ENCODE measurements around the gene PDLIM3.

Gene PDLIM3

DNA sequence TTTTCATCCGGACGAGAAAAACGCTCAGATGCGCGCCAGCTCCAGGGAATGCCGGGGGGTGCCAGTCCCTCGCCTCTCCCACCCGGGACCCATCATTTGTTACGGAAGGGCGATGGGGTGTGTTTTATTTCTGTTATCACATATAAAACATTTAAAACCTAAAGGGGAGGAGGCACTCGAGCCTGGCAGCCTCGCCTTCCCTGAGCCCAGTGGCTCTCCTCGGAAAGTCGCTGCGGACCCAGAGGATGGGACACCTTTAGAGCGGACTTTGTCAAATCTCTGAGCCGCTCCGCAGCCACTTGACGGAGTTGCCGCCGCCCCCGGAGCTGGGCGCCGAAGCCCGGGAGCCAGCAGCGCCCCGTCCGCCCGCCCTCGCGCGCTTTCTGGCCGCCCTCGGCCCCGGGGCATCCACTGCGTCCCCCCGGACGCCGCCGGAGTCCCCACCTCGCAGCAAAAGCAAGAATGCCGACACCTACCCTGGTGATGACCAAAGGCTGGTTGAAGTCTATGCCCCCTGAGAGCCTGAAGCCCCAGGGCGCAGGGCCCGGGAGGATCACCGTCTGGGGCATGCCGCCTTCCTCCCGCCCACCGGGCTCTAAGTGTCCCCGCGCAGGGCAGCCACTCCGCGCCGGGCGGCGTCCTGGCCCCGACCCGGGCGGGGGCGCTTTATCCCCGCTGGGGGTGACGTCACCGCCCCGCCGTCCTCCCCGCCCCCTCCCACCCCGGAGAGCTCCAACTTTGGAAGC is at the start of gene PDLIM3:
Gene PDLIM3 (minus strand): TSS at position 642 of the 746 bp plus-strand sequence. CDS start 73 bp downstream, at position 569.
- H3K27ac ChIP-seq (ENCODE audit: low read depth, low read length), result peak within 1 kb of the TSS; percentile 54

GRCh38 chr4:185583813-185584212 is 48.5 kb upstream of the PDLIM3 start:
- Histone ChIP-seq H3K27me3 (ENCODE audit: control insufficient read depth in 1 of 2, insufficient read depth in 2 of 2, low read length in 2 of 2) (no peaks in the 10 kb centered on the region), H3K27ac (ENCODE audit: low read depth, low read length) (no peak overlapping the region), H3K9me3 (ENCODE audit: control insufficient read depth in 1 of 2, low read length in 2 of 2) (no peaks in the 10 kb centered on the region), H3K4me1 (ENCODE audit: control insufficient read depth in 1 of 2, insufficient read depth in 2 of 2, low read length in 2 of 2) (no peaks in the 10 kb centered on the region), H3K4me3 (ENCODE audit: low read depth in 1 of 2, low read length in 2 of 2) (no peak overlapping the region), H3K36me3 (ENCODE audit: control insufficient read depth in 1 of 2, insufficient read depth in 2 of 2, low read length in 2 of 2) (no peaks in the 10 kb centered on the region), H3K9ac (ENCODE audit: low read depth in 1 of 2, low read length in 2 of 2) (no peak overlapping the region)

More for the DNA sequence above, at the start of gene PDLIM3:
- H3K9me3 ChIP-seq (ENCODE audit: control insufficient read depth in 1 of 2, low read length in 2 of 2), result no peaks in the 10 kb centered on the region
- peaks cover 0 to 5% of the 10 kb centered on the region in 2 donors for H3K4me1 ChIP-seq (ENCODE audit: control insufficient read depth in 1 of 2, insufficient read depth in 2 of 2, low read length in 2 of 2)
- H3K36me3 ChIP-seq (ENCODE audit: control insufficient read depth in 1 of 2, insufficient read depth in 2 of 2, low read length in 2 of 2), result no peaks in the 10 kb centered on the region
- peak within 1 kb of the TSS; percentile 60 to 68 for H3K4me3 ChIP-seq (ENCODE audit: low read depth in 1 of 2, low read length in 2 of 2)
- peak within 1 kb of the TSS in 1 of 2 donors; percentile 61 for H3K9ac ChIP-seq (ENCODE audit: low read depth in 1 of 2, low read length in 2 of 2)
- peaks cover 40 to 42% of the 10 kb centered on the region in 2 donors for H3K27me3 ChIP-seq (ENCODE audit: control insufficient read depth in 1 of 2, insufficient read depth in 2 of 2, low read length in 2 of 2)

GRCh38 chr4:185582651-185583400 is 47.5 kb upstream of the PDLIM3 start:
- Histone ChIP-seq H3K27me3 (ENCODE audit: control insufficient read depth in 1 of 2, insufficient read depth in 2 of 2, low read length in 2 of 2) (no peaks in the 10 kb centered on the region), H3K9me3 (ENCODE audit: control insufficient read depth in 1 of 2, low read length in 2 of 2) (no peaks in the 10 kb centered on the region), H3K4me3 (ENCODE audit: low read depth in 1 of 2, low read length in 2 of 2) (no peak overlapping the region), H3K36me3 (ENCODE audit: control insufficient read depth in 1 of 2, insufficient read depth in 2 of 2, low read length in 2 of 2) (no peaks in the 10 kb centered on the region), H3K27ac (ENCODE audit: low read depth, low read length) (no peak overlapping the region), H3K9ac (ENCODE audit: low read depth in 1 of 2, low read length in 2 of 2) (no peak overlapping the region), H3K4me1 (ENCODE audit: control insufficient read depth in 1 of 2, insufficient read depth in 2 of 2, low read length in 2 of 2) (no peaks in the 10 kb centered on the region)

- Histone ChIP-seq H3K27ac (ENCODE audit: low read depth, low read length) (no peak overlapping the region), H3K27me3 (ENCODE audit: control insufficient read depth in 1 of 2, insufficient read depth in 2 of 2, low read length in 2 of 2) (no peaks in the 10 kb centered on the region), H3K4me1 (ENCODE audit: control insufficient read depth in 1 of 2, insufficient read depth in 2 of 2, low read length in 2 of 2) (no peaks in the 10 kb centered on the region), H3K4me3 (ENCODE audit: low read depth in 1 of 2, low read length in 2 of 2) (no peak overlapping the region), H3K9ac (ENCODE audit: low read depth in 1 of 2, low read length in 2 of 2) (no peak overlapping the region), H3K36me3 (ENCODE audit: control insufficient read depth in 1 of 2, insufficient read depth in 2 of 2, low read length in 2 of 2) (no peaks in the 10 kb centered on the region), H3K9me3 (ENCODE audit: control insufficient read depth in 1 of 2, low read length in 2 of 2) (no peaks in the 10 kb centered on the region)
Observed at GRCh38 chr4:185580699-185581098, 45.4 kb upstream of the PDLIM3 start.

- Histone ChIP-seq H3K36me3 (ENCODE audit: control insufficient read depth in 1 of 2, insufficient read depth in 2 of 2, low read length in 2 of 2) (no peaks in the 10 kb centered on the region), H3K4me3 (ENCODE audit: low read depth in 1 of 2, low read length in 2 of 2) (no peak overlapping the region), H3K9me3 (ENCODE audit: control insufficient read depth in 1 of 2, low read length in 2 of 2) (no peaks in the 10 kb centered on the region), H3K27ac (ENCODE audit: low read depth, low read length) (no peak overlapping the region), H3K27me3 (ENCODE audit: control insufficient read depth in 1 of 2, insufficient read depth in 2 of 2, low read length in 2 of 2) (no peaks in the 10 kb centered on the region), H3K9ac (ENCODE audit: low read depth in 1 of 2, low read length in 2 of 2) (no peak overlapping the region), H3K4me1 (ENCODE audit: control insufficient read depth in 1 of 2, insufficient read depth in 2 of 2, low read length in 2 of 2) (peaks cover 0 to 3% of the 10 kb centered on the region in 2 donors)
Observed at GRCh38 chr4:185578284-185578683, 43.0 kb upstream of the PDLIM3 start.

GRCh38 chr4:185576962-185577950 is 41.9 kb upstream of the PDLIM3 start:
- no peaks in the 10 kb centered on the region for H3K27me3 ChIP-seq (ENCODE audit: control insufficient read depth in 1 of 2, insufficient read depth in 2 of 2, low read length in 2 of 2)
- no peak overlapping the region for H3K4me3 ChIP-seq (ENCODE audit: low read depth in 1 of 2, low read length in 2 of 2)
- H3K27ac ChIP-seq (ENCODE audit: low read depth, low read length), result no peak overlapping the region
- peaks cover 0 to 3% of the 10 kb centered on the region in 2 donors for H3K4me1 ChIP-seq (ENCODE audit: control insufficient read depth in 1 of 2, insufficient read depth in 2 of 2, low read length in 2 of 2)
- no peaks in the 10 kb centered on the region for H3K36me3 ChIP-seq (ENCODE audit: control insufficient read depth in 1 of 2, insufficient read depth in 2 of 2, low read length in 2 of 2)
- H3K9me3 ChIP-seq (ENCODE audit: control insufficient read depth in 1 of 2, low read length in 2 of 2), result no peaks in the 10 kb centered on the region
- H3K9ac ChIP-seq (ENCODE audit: low read depth in 1 of 2, low read length in 2 of 2), result no peak overlapping the region

DNA sequence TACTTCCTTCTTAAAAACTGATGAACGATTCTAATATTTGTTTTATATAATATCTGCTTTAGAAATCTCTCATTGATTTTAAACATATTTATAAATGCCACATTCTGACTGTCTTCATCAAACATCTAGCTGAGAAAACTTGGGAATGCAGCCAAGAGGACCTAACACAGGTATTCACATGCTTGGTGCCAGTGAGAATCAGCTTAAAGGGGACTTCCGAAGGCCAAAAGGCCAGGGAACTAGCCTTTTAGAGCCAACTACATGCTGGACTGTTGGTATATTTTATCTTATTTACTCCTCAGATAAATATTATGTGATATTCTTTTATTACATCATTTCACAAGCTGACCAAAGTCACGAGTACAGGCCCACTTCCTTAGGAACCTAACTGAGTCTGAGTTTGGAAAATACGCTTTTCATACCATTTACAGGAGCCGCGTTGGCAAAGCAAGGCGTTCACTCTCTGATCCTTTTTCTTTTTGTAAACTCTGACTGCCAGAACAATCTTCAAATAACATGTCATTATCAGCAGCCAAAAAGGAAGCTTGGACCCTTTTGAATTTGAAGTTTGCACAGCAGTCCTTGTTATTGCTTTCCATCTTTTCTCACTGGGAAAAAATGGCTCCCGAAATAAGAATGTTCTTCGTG is 41.1 kb upstream of the PDLIM3 start:
- H3K27me3 ChIP-seq (ENCODE audit: control insufficient read depth in 1 of 2, insufficient read depth in 2 of 2, low read length in 2 of 2), result no peaks in the 10 kb centered on the region
- H3K9me3 ChIP-seq (ENCODE audit: control insufficient read depth in 1 of 2, low read length in 2 of 2), result no peaks in the 10 kb centered on the region
- H3K9ac ChIP-seq (ENCODE audit: low read depth in 1 of 2, low read length in 2 of 2), result no peak overlapping the region
- H3K4me3 ChIP-seq (ENCODE audit: low read depth in 1 of 2, low read length in 2 of 2), result no peak overlapping the region
- no peaks in the 10 kb centered on the region for H3K36me3 ChIP-seq (ENCODE audit: control insufficient read depth in 1 of 2, insufficient read depth in 2 of 2, low read length in 2 of 2)
- peaks cover 0 to 3% of the 10 kb centered on the region in 2 donors for H3K4me1 ChIP-seq (ENCODE audit: control insufficient read depth in 1 of 2, insufficient read depth in 2 of 2, low read length in 2 of 2)
- no peak overlapping the region for H3K27ac ChIP-seq (ENCODE audit: low read depth, low read length)

GRCh38 chr4:185573651-185574199 is 38.4 kb upstream of the PDLIM3 start:
- Histone ChIP-seq H3K4me1 (ENCODE audit: control insufficient read depth in 1 of 2, insufficient read depth in 2 of 2, low read length in 2 of 2) (peaks cover 0 to 3% of the 10 kb centered on the region in 2 donors), H3K36me3 (ENCODE audit: control insufficient read depth in 1 of 2, insufficient read depth in 2 of 2, low read length in 2 of 2) (no peaks in the 10 kb centered on the region), H3K27me3 (ENCODE audit: control insufficient read depth in 1 of 2, insufficient read depth in 2 of 2, low read length in 2 of 2) (no peaks in the 10 kb centered on the region), H3K9ac (ENCODE audit: low read depth in 1 of 2, low read length in 2 of 2) (no peak overlapping the region), H3K27ac (ENCODE audit: low read depth, low read length) (no peak overlapping the region), H3K4me3 (ENCODE audit: low read depth in 1 of 2, low read length in 2 of 2) (no peak overlapping the region), H3K9me3 (ENCODE audit: control insufficient read depth in 1 of 2, low read length in 2 of 2) (no peaks in the 10 kb centered on the region)

DNA sequence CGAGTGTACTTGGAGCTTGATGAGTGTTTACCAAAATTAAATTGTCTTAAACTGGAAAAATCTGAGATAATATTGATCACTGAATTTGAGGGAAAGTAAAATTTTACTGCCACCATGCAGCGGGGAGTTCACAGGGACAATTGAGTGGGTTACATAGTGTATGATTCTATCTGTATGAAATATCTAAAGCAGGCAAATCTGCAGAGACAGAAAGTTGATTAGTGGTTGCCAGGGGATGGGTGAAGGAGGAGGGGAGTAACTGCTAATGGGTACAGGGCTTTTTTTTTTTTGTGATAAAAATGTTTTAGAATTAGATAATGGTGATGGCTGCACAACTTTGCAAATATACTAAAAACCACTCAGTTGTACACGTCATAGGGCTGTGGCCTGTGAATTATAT is 35.4 kb upstream of the PDLIM3 start:
- H3K9ac ChIP-seq (ENCODE audit: low read depth in 1 of 2, low read length in 2 of 2), result no peak overlapping the region
- no peak overlapping the region for H3K27ac ChIP-seq (ENCODE audit: low read depth, low read length)

More for the DNA sequence above, 35.4 kb upstream of the PDLIM3 start:
- H3K4me3 ChIP-seq (ENCODE audit: low read depth in 1 of 2, low read length in 2 of 2), result no peak overlapping the region
- no peaks in the 10 kb centered on the region for H3K27me3 ChIP-seq (ENCODE audit: control insufficient read depth in 1 of 2, insufficient read depth in 2 of 2, low read length in 2 of 2)
- peaks cover 8 to 25% of the 10 kb centered on the region in 2 donors for H3K4me1 ChIP-seq (ENCODE audit: control insufficient read depth in 1 of 2, insufficient read depth in 2 of 2, low read length in 2 of 2)
- H3K9me3 ChIP-seq (ENCODE audit: control insufficient read depth in 1 of 2, low read length in 2 of 2), result no peaks in the 10 kb centered on the region
- H3K36me3 ChIP-seq (ENCODE audit: control insufficient read depth in 1 of 2, insufficient read depth in 2 of 2, low read length in 2 of 2), result no peaks in the 10 kb centered on the region

All from duodenal mucosa (tissue), 2 donors.